GM19193 (cell line): ENCODE results near the gene SPTY2D1.

ENCODE experiments used
- POLR2A ChIP-seq: IDR thresholded peaks from 4 replicates; pipeline ENCODE4 v1.6.1; 2011; ENCODE audit not compliant: insufficient read depth, insufficient read length; ENCODE audit errors: extremely low read depth

SPTY2D1 gene, protein sequence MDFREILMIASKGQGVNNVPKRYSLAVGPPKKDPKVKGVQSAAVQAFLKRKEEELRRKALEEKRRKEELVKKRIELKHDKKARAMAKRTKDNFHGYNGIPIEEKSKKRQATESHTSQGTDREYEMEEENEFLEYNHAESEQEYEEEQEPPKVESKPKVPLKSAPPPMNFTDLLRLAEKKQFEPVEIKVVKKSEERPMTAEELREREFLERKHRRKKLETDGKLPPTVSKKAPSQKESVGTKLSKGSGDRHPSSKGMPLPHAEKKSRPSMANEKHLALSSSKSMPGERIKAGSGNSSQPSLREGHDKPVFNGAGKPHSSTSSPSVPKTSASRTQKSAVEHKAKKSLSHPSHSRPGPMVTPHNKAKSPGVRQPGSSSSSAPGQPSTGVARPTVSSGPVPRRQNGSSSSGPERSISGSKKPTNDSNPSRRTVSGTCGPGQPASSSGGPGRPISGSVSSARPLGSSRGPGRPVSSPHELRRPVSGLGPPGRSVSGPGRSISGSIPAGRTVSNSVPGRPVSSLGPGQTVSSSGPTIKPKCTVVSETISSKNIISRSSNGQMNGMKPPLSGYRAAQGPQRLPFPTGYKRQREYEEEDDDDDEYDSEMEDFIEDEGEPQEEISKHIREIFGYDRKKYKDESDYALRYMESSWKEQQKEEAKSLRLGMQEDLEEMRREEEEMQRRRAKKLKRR

DNA sequence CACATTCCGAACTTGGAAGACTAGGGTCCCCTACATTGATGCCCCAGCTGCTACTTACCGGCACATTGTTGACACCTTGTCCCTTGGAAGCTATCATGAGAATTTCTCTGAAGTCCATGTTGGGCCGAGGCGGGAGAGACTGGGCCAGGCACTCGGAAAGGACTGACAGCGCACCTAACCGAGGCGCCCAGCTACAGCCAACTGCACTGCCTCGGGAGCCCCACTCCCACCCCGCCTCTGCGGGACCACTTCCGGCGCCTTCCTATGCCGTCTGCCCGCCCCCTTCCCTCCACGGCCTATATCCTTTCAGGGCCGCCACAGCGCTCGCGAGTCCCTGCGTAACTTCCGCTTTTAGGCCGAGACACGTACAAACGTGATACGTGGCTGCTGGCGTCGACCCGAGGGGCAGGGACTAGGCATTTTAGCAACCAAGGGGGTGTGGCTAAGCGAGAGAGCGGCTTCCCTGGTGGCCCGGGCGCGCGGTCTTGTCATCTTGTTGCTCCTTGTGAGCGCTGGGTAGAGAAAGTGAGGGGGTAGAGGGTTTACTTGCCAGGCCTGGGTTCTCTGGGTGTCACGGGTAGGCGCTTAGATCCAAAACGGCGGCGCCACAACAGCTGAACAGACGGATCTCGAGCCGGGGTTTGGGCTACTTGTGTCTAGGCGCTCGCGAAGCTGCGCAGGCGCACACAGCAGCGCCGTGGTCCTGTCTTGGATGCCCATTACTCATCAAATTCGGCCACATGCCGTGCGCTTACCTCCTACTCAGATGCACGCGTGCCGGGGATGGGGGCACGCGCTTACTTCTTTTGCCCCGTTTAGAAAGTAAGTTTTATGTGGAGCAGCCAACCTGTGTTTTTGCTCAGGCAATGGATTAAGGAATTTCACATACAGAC lies at the start of gene SPTY2D1:
Gene SPTY2D1 (minus strand): TSS at position 203 of the 893 bp plus-strand sequence. CDS start 85 bp downstream, at position 118.
- TF ChIP-seq POLR2A: peak; percentile 98

GRCh38 chr11:18682466-18682865 lies 48.3 kb upstream of the SPTY2D1 start:
- no peak for TF ChIP-seq POLR2A

- no peak for TF ChIP-seq POLR2A
Measured at GRCh38 chr11:18677560-18677959, 43.4 kb upstream of the SPTY2D1 start.

- TF ChIP-seq POLR2A: no peak
Measured at GRCh38 chr11:18676803-18677202, 42.7 kb upstream of the SPTY2D1 start.

DNA sequence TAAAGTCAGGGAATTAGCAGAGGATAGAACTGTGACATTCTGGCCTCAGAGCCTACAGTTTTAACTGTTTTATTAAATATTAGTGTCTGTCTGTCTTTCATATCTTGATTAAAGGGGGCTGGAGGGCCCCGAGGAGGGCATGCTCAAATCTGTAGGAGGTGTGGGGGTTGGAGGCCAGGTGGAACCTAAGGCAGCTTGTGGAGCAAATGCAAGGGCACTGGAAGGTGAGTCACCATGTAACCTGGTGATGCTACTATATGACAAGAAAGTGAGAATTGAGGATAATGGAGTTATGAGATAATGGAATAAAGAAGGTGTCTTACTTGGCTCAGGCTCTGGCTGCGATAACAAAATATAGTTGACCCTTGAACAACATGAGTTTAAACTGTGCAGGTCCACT lies 37.1 kb upstream of the SPTY2D1 start:
- TF ChIP-seq POLR2A: no peak

- TF ChIP-seq POLR2A: no peak
Measured at GRCh38 chr11:18669711-18670110, 35.6 kb upstream of the SPTY2D1 start.

DNA sequence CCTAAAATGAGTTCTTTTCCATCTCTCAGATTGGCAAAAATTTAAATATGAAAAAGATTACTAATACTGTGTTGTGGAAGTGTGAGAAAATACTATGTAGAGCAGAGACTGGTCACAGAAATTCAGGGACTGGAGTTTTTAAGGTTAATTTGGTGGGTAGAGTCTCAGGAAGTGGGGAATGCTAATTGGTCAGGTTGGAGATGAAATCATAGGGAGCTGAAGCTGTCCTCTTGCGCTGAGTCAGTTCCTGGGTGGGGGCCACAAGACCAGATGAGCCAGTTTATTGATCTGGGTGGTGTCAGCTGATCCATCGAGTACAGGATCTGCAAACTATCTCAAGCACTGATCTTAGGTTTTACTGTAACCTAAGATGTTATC lies 35.1 kb upstream of the SPTY2D1 start:
- no peak for TF ChIP-seq POLR2A

DNA sequence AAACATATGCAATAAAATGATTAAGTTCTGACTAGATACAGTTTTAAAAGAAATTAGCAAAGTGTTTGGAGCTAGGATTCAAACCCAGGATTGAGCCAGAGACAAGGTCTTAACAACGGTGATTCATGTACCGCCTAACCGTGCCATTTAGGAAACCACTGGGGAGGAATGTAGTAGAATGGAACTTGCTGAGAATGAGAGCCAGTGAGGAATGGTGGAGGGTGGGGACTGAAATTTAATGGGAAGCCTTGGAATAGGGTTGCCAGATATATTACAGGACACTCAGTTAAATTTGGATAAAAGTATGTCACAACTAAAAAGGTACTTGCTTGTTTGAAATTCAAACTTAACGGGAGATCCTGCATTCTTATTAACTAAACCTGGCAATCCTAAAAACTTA lies 34.0 kb upstream of the SPTY2D1 start:
- TF ChIP-seq POLR2A: no peak

GRCh38 chr11:18657673-18658072 lies 23.5 kb upstream of the SPTY2D1 start:
- TF ChIP-seq POLR2A: no peak

DNA sequence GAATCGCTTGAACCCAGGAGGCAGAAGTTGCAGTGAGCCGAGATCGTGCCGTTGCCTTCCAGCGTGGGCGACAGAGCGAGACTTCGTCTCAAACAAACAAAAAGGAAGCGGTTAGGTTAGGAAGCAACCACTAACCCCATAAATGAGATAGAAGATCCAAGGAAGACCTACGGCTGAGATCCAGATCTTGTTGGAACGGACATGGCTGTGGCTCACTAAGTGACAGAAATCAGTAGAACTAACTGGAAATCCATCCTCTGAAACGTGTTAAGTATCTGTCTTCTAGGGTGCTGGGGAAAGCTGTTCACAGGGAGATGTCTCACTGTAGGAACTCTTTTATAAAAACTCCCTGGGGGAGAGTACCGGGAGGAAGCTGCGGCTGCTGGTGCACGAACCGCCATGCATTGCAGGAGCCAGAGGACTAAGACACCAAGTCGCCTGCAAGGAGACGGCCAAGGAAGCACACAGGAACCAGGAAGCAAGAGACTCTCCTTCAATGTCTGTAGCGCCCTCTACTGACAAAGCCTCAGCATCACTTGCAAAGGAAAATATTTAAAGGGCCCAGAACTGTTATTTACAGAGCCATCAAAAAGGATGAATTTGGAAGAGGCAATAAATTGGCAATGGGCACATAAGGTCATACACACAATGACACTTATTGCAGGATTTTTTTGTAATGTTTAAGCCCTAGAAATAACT lies 16.9 kb upstream of the SPTY2D1 start:
- TF ChIP-seq POLR2A: peak; percentile 43

DNA sequence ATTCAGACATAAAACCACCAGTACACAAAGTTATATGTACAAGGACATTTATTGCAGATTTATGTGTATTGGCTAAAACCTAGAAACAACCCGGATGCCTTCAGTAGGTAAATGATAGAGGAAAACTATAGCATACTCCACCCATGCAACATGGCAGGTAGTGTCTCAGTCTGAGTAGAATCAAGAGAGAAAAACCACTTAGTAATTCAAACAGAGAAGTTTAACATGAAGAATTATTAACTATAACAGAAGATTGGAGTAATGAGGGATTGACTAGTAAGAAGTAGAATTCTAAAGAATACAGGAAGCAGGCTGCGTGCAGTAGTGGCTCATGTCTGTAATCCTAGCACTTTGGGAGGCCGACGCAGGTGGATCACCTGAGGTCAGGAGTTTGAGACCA lies 16.2 kb upstream of the SPTY2D1 start:
- no peak for TF ChIP-seq POLR2A

DNA sequence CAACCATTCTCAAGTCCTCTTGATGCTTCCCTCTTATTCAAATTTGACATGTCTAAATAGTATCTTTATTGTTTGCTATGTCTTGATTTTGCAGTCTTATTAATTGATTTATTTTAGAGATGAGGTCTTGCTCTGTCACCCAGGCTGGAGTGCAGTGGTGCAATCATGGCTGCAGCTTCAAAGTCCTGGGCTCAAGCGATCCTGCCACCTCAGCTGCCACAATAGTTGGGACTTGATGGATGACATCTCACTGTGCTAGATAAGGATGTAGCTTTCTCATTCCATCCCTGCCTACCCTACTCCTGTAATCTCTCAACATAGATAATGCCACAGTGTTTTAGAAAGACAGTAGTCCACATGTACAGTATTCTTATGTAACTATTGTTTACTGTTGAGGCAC lies 7.5 kb upstream of the SPTY2D1 start:
- no peak for TF ChIP-seq POLR2A

GRCh38 chr11:18633256-18634139 lies 644 bp downstream of the SPTY2D1 start:
- TF ChIP-seq POLR2A: peak; percentile 18

DNA sequence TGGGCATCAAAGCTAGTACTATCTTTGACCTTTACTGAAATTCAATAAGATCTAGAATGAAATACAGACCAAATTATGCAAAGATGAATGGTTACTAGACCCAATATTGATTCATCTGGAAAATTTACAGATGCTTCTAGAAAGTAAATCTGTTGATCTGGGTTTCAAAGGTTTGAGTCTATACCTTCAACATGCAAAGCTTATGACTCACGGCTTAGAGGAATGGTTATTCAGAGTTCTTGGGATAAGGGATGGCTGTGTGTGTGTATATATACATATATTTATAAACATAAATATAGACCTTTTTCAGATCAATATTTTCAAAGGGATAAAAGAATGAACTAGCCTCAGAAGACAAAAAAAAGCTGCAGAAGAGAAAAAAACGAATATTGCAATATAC lies 1.3 kb downstream of the SPTY2D1 start:
- no peak for TF ChIP-seq POLR2A
